Kidney (tissue), 14 donors: ENCODE measurements around the gene SPAM1. TPM values are rescaled to one million over a fixed set of nuclear protein-coding genes. Genes with fewer than 3 reads are reported as not detected.

Experiments
- DNase-seq, 5 donors: peaks; one replicate each; pipeline ENCODE4 v3.0.0-alpha.2; 2013 to 2020
- FAIRE-seq: peaks from 2 replicates; lab custom pipeline; 2012; peaks lifted over from hg19 to GRCh38; lab: Jason Lieb, UNC
- H3K27ac ChIP-seq, 2 donors: one replicate each; pipeline ENCODE4 v1.7.0; 2013; ENCODE audit warnings: low read depth in 2 of 2, low read length in 2 of 2, inconsistent platforms in 1 of 2
- H3K27me3 ChIP-seq: one replicate; pipeline ENCODE4 v1.7.1; 2013; ENCODE audit warnings: low read length, inconsistent platforms; ENCODE audit not compliant: control insufficient read depth, insufficient read depth
- H3K36me3 ChIP-seq, 3 donors: one replicate each; pipeline versions ENCODE4 v1.7.0 to v1.7.1; 2013; ENCODE audit warnings: low read length in 3 of 3, control low read depth in 1 of 3, inconsistent platforms in 1 of 3; ENCODE audit not compliant: insufficient read depth in 3 of 3, control insufficient read depth in 2 of 3
- H3K4me1 ChIP-seq, 3 donors: one replicate each; pipeline versions ENCODE4 v1.7.0 to v1.7.1; 2013; ENCODE audit warnings: low read length in 3 of 3, inconsistent platforms in 1 of 3, low read depth in 1 of 3; ENCODE audit not compliant: control insufficient read depth in 2 of 3, insufficient read depth in 2 of 3
- H3K4me3 ChIP-seq, 3 donors: one replicate each; pipeline versions ENCODE4 v1.7.0 to v1.8.1; 2013; ENCODE audit warnings: low read length in 3 of 3, control low read depth in 1 of 3, inconsistent platforms in 1 of 3
- H3K9ac ChIP-seq, 3 donors: one replicate each; pipeline versions ENCODE4 v1.7.0 to v1.7.1; 2013; ENCODE audit warnings: low read length in 3 of 3, control low read depth in 1 of 3, inconsistent platforms in 1 of 3
- H3K9me3 ChIP-seq, 3 donors: one replicate each; pipeline versions ENCODE4 v1.7.0 to v1.7.1; 2013; ENCODE audit warnings: low read length in 3 of 3, control low read depth in 1 of 3, inconsistent platforms in 1 of 3; ENCODE audit not compliant: control insufficient read depth in 2 of 3, insufficient read depth in 1 of 3
- CTCF ChIP-seq: IDR thresholded peaks from 3 replicates; pipeline ENCODE4 v1.5.1; 2012; ENCODE audit warnings: mild to moderate bottlenecking, moderate library complexity, borderline replicate concordance; ENCODE audit not compliant: insufficient read depth; ENCODE audit errors: extremely low read depth
- intact Hi-C: fragments of 100-400 bp; cut with DNase I; formaldehyde crosslinking; loops from one replicate; pipeline ENCODE4 v1.11.1; 2022
- polyA plus RNA-seq: library from polyadenylated mRNA; stranded (reverse); fragments of 350-450 nt; fragmentation: Illumina TruSeq; extraction: RNeasy Lipid Tissue Mini Kit (QIAGEN cat#74804); gene quantifications from one replicate; pipeline ENCODE4 v1.2.3, GENCODE V29; 2014; ENCODE audit warnings: low read depth, low replicate concordance; ENCODE audit not compliant: insufficient read depth
- total RNA-seq: library from RNA; stranded (reverse); fragmentation: NEBNext Ultra II Directional; extraction: Animal tissue kit (Norgen Biotek cat#: 25700); gene quantifications from one replicate; pipeline ENCODE4 v1.2.1, GENCODE V29; 2021
- donor health status: control.
- donor health status: control.
- donor health status: control.
- donor health status: control.
- donor health status: control.
- donor health status: DM: yes; HTN: yes; CAD: no.
- donor health status: Normal renal cell carcinoma (clear cell type).

SPAM1 gene
- total and polyA plus RNA-seq, 2 donors from 2014 or later, result not detected

- FAIRE-seq (no peak), DNase-seq (no peak)
- Histone ChIP-seq H3K36me3 (no peaks in the 10 kb centered on the region), H3K27ac (no peak overlapping the region), H3K9ac (no peak overlapping the region), H3K27me3 (no peaks in the 10 kb centered on the region), H3K9me3 (no peaks in the 10 kb centered on the region), H3K4me1 (no peaks in the 10 kb centered on the region), H3K4me3 (no peak overlapping the region)
- intact Hi-C loops, result no loop called here
- TF ChIP-seq CTCF, result no peak
Measured at GRCh38 chr7:123948136-123948535, 23.1 kb downstream of the SPAM1 start.

DNA sequence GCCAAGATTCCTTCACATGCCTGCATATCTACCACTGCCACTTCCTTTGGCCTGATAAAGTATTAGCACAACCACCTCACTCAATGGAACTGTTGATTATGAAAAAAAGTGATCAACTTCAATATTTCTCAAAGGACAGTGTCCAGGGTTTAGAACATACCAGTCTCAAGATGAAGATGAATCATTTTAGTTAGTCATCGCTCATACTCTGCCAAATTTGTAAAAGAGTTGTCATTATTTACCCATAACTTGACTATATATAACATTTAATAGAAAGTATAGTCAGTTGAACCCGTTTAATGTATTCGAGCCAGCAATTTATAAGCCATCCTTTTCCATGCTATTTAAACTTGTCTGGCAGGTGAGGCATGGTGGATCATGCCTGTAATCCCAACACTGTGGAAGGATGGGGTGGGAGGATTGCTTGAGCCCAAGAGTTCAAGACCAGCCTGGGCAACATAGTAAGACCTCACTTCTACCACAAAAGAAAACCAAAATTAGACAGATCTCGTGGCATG is 33.2 kb downstream of the SPAM1 start:
- DNase-seq (no peak), FAIRE-seq (no peak)
- H3K4me3 ChIP-seq, result no peak overlapping the region
- intact Hi-C loops, result no loop called here
- H3K9me3 ChIP-seq, result no peaks in the 10 kb centered on the region
- H3K27ac ChIP-seq, result no peak overlapping the region
- no peak for TF ChIP-seq CTCF
- H3K27me3 ChIP-seq, result no peaks in the 10 kb centered on the region
- H3K4me1 ChIP-seq, result no peaks in the 10 kb centered on the region
- no peak overlapping the region for H3K9ac ChIP-seq
- H3K36me3 ChIP-seq, result no peaks in the 10 kb centered on the region

DNA sequence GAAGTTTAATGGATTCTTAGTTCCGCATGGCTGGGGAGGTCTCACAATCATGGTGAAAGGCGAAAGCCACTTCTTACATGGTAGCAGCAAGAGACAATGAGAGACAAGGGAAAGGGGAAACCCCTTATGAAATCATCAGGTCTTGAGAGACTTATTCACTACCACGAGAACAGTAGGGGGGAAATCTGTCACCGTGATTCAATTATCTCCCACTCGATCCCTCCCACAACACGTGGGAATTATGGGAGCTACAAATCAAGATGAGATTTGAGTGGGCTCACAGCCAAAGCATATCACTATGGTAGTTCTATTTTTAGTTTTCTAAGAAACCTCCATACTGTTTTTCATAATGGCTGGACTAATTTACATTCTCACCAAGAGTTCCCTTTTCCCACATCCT is 36.7 kb downstream of the SPAM1 start:
- Histone ChIP-seq H3K4me3 (no peak overlapping the region), H3K27ac (no peak overlapping the region), H3K27me3 (no peaks in the 10 kb centered on the region), H3K4me1 (no peaks in the 10 kb centered on the region), H3K9me3 (no peaks in the 10 kb centered on the region), H3K9ac (no peak overlapping the region), H3K36me3 (no peaks in the 10 kb centered on the region)
- DNase-seq (no peak), FAIRE-seq (no peak)
- no peak for TF ChIP-seq CTCF
- intact Hi-C loops, result no loop called here

DNA sequence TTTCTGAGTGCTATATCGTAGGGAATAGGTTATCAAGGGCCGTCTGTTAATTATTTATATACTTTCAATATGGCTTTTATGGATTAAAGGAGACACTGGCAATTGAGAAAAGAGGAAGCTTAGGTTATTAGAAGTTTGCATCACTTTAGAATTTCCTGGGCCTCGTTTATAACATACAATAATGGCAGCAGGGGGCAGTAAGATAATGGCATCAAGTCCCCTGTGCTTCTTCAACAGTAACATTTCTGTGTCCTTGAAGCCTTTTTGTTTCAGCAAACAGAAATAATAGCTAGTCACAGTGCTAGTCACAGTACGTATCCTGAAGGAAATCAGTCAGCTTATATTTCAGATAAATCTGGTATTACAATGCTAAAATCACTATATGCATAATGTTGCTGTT is 41.9 kb downstream of the SPAM1 start:
- Histone ChIP-seq H3K9ac (no peak overlapping the region), H3K9me3 (no peaks in the 10 kb centered on the region), H3K36me3 (no peaks in the 10 kb centered on the region), H3K4me1 (no peaks in the 10 kb centered on the region), H3K27ac (no peak overlapping the region), H3K4me3 (no peak overlapping the region), H3K27me3 (no peaks in the 10 kb centered on the region)
- no peak for TF ChIP-seq CTCF
- intact Hi-C loops, result no loop called here
- no peak for FAIRE-seq
- DNase-seq, result peak in 1 of 5 donors; percentile 13
